ENCODE measurements around the gene CDKAL1.
"Not testable (repeated sequence)": the region's sequence is repeated elsewhere in the genome, so short reads cannot be mapped to it uniquely, and the experiment has no call there.

Gene CDKAL1

DNA sequence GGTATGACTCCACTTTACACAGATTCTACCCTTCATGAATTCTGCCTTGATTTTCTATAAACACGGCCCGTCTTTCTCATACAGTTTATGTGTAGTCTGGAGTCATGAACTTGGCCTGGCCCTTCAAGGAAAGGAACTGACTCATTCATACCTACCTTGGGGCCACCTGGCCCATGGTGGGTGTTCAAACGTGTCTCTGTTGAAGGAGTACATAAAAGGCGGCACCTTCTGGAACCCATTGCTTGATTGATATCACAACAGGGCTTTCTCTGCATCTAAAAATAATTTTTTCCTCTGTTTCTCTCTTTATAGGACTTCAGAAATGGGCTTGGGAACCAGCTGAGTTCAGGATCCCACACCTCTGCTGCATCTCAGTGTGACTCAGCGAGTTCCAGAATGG is 696.3 kb downstream of the CDKAL1 start:
- DNase-seq, result no peak

- DNase-seq, result no peak
These were observed 700.9 kb downstream of the CDKAL1 start for GRCh38 chr6:21235162-21235561.

DNA sequence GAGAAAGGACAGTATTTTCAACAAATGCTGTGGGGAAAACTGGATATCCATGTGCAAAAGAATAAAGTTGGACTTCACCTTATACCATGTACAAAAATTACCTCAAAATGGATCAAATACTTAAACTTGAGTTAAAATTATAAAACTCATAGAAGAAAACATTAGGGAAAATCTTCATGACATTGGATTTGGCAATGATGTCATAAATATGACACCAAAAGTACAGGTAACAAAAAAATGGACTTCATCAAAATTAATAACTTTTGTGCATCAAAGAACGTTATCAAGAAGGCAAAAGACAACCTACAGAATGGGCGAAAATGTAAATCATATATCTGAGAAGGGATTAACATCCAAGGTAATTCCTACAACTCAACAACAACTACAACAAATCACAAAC is 704.0 kb downstream of the CDKAL1 start:
- no peak for DNase-seq

DNA sequence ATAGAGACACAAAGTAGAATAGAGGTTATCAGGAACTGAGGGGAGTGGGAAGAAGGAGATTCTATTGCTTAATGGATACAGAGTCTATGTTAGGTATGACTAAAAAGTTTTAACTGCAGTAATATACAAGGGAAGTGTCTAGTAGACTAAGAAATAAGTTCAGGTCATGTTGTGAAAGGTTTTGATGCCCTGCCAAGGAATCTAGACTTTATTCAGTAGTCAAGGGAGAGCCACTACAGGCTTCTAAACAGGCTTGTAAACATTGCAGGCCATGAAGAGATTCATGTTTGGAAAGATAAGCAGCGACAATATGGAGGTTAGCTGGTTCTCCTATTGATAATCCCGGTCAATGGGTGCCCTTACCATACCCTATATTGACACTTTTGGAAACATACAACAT is 706.5 kb downstream of the CDKAL1 start:
- DNase-seq, result no peak

- no peak for DNase-seq
These were observed 707.2 kb downstream of the CDKAL1 start for GRCh38 chr6:21241231-21242130.

- no peak for DNase-seq
These were observed 710.7 kb downstream of the CDKAL1 start for GRCh38 chr6:21244897-21245470.

DNA sequence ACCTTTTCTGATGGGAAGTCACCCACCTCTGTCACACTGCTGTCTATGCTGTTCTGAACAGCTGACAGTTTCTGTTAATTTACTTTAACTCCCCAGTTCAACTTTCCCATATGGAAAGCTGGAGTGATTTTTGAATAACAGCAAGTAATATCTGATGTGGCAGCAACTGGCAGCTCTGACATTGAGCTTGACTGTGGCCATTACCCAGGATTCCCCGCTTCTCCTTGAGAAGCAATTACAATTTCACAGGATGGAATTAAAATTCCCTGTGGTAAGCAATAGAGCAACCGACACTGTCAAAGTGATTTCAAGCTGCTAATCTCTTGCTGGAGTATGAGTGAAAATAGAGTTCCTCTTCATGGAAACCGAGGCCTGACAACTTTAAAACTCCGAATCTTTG is 711.2 kb downstream of the CDKAL1 start:
- no peak for DNase-seq

DNA sequence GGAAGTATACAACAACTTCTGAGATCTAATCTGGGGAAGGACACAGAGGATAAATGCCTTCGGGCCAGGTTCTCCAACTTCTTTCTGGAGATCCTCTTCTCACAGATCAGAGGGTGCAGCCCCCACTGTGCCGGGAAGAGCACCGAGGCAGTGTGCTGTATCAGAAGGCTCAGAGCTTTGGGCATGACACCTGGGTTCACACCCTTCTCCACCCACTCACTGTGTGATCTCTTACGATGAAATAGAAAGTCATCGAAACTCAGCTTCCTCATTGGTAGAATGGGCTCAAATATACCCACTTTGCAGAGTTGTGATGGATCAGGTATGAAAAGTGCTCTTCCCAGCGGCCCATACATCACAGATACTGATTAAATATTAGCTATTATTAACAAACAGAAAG is 711.8 kb downstream of the CDKAL1 start:
- no peak for DNase-seq

DNA sequence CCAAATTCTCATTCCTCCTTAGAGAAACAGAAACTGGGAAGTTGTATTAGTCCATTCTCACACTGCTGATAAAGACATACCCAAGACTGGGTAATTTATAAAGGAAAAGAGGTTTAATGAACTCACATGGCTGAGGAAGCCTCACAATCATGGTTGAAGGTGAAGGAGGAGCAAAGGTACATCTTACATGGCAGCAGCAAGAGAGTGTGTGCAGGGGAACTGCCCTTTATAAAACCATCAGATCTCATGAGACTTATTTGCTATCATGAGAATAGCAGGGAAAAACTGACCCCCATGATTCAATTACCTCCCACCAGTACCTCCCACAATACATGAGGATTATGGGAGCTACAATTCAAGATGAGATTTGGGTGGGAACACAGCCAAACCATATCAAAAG is 720.2 kb downstream of the CDKAL1 start:
- not testable (repeated sequence) for DNase-seq

DNA sequence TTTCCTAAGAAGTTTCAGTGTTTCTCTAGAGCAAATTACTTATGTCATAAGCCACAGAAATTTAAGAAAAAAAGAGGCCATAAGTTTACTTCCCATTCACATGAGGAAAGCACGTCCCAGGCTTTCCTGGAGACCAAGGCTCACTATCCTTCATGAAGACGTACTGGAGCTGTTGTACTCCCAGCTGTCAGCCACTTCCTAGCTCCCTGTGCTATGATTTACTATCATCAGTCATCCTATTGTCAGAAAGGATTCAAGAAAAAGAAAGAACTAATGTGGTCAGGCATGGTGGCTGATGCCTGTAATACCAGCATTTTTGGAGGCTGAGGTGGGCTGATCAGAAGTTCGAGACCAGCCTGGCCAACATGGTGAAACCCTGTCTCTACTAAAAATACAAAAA is 721.9 kb downstream of the CDKAL1 start:
- DNase-seq, result no peak

- no peak for DNase-seq
These were observed 722.9 kb downstream of the CDKAL1 start for GRCh38 chr6:21257125-21257524.

- no peak for DNase-seq
These were observed 724.4 kb downstream of the CDKAL1 start for GRCh38 chr6:21258665-21259064.

DNA sequence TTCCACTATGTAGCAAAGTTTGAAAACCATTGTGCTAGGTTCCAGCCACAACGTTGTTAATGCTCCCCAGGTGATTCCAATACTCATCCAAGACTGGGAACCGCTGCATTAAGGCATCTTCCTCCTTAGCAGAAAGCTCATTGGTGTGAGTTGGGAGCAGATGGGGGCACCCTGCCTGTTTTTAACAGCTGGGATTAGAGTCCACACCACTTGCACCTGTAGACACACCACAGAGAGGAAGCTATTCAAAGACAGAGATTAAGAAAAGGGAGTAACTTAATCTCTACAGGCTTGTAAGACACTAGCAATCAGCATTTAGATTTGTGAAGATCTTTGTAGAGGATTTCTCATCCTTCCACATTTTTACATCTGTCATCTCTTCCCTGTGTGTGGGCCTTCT is 725.4 kb downstream of the CDKAL1 start:
- DNase-seq, result no peak

DNA sequence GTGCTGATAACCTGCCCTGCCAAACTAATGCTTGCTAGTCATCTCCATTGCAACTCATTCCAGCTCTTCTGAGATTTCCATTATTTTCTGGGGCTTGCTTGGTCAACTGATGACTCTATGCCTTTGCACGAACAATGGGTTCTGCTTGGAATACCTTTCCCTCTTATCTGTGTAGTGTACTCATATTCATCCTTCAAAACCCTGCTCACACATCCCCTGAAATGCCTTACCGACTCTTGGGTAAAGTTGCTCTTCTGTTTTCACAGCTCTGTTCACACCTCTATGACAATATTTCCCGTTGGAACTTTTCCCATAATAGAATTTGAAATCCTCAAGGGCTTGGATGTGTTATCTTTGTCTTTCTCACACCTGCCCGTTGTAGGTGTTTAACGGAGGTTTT is 728.2 kb downstream of the CDKAL1 start:
- no peak for DNase-seq

- peak in 1 of 3 experiments; percentile 70 for DNase-seq
These were observed 729.5 kb downstream of the CDKAL1 start for GRCh38 chr6:21263531-21264287.

- peak; percentile 75 to 96 (median 88) for DNase-seq
These were observed 730.2 kb downstream of the CDKAL1 start for GRCh38 chr6:21264288-21265033.

DNA sequence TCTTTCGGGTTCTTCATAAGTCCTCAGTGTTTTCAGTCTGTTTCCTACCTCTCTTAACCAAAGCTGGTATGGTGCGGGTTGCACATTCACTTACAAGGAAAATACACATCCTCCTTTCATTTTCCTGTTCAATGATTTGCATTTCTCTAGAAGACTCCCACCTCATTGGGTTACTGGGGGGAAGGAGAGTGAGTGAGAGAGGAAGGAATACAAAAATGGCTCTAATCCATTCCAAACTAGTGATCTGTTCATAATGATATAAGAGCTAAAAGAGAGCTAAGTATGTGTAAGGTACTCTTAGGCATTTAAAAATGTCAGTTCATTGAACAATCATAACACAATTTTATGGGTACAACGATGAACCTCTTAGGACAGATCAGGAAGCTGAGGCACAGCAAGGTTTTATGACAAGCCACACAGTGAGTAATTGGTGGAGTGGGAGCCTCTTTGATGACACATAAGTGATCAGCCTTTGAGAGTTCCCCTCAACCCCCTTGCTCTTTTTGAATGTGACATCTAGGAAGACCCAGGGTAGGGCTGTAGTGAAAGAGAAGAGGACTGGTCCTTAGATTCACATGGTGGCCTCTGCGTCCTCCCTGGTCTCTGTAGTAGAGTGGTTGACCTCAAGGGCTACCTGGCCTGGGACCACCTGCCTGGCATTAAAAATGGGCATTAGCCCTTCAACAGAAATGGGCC is 730.9 kb downstream of the CDKAL1 start:
- DNase-seq, result no peak

DNA sequence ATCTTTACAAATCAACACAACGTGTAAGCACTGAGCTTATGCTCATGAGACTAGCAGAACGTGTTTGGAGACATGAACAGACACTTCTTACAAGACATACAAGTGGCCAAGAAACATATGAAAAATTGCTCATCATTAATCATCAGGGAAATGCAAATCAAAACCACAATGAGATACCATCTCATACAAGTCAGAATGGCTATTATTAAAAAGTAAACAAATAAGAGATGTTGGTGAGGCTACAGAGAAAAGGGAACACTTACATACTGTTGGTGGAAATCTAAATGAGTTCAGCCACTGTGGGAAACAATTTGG is 731.4 kb downstream of the CDKAL1 start:
- no peak for DNase-seq

DNA sequence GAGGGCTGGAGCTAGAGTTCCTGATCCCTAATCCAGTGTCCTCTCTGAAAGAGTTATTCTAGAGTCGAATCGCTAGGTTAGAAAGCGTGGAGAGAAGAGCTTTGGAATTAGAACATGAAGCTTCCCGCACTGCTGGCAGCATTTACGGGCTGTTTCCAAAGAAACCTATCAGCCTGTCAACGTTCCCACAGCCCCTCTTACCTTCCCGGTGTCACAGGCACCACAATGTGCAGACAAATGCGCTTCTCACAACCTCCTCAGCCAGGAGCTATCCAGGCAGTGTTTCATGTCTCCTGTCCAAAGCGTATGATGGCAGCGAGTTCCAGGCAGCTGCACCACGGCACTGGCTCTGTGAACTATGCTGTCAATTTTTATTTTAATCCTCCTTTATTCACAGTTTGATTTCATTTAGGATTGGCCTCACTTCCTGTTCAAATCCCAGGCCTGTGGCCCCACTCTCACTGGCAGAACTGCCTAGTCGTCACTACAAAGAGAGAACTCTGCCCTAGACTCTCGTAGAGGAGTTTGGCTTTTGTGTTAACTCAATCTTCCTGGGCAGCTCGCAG is 736.5 kb downstream of the CDKAL1 start:
- DNase-seq, result no peak

GRCh38 chr6:21271428-21272155 is 737.3 kb downstream of the CDKAL1 start:
- no peak for DNase-seq

- no peak for DNase-seq
These were observed 739.2 kb downstream of the CDKAL1 start for GRCh38 chr6:21273451-21273850.

- no peak for DNase-seq
These were observed 740.6 kb downstream of the CDKAL1 start for GRCh38 chr6:21274851-21275250.

Data from NCI-H1417 (cell line).